Endothelial cell of umbilical vein (primary cell): Measurements from ENCODE around the gene AQP2. TPM values are rescaled to one million over a fixed set of nuclear protein-coding genes. Genes with fewer than 3 reads are reported as not detected.

Experiments
- BruUV-seq: library from RNA; stranded (reverse); fragments of 400-500 nt; replicated peaks from 2 replicates; lab custom pipeline; 2021; lab: Mats Ljungman, UMichigan
- CTCF ChIA-PET: fragments of 300-600, 350-600 bp; sonication (Branson Sonifier 250); formaldehyde crosslinking; loops from one replicate; lab custom pipeline; 2021; ENCODE audit warnings: antibody characterized with exemption, inconsistent platforms; lab: Charles Lee
- POLR2A ChIA-PET: fragments of 300-600, 350-600 bp; sonication (Branson Sonifier 250); formaldehyde crosslinking; loops from one replicate; lab custom pipeline; 2021; ENCODE audit warnings: antibody characterized with exemption, inconsistent platforms; lab: Charles Lee
- DNase-seq: peaks from one replicate; pipeline ENCODE4 v3.0.0-alpha.2; 2011; ENCODE audit warnings: low read depth, low spot score
- FAIRE-seq: peaks from 2 replicates; lab custom pipeline; 2011; peaks lifted over from hg19 to GRCh38; lab: Jason Lieb, UNC
- H2AFZ ChIP-seq: 2 replicates; pipeline ENCODE4 v1.6.0; 2012; ENCODE audit warnings: low read depth, low read length, control low read depth, inconsistent platforms
- H3K27ac ChIP-seq: 2 replicates; pipeline ENCODE4 v1.5.1; 2011; ENCODE audit warnings: low read depth, mild to moderate bottlenecking, control low read depth, low read length, moderate library complexity; ENCODE audit not compliant: insufficient read depth
- H3K27me3 ChIP-seq, 2 experiments: 2 replicates each; pipeline versions ENCODE4 v1.6.0 to v1.6.1; 2011; ENCODE audit warnings: low read length in 2 of 2, mixed read lengths in 1 of 2; ENCODE audit not compliant: control insufficient read depth in 2 of 2, insufficient read depth in 2 of 2
- H3K36me3 ChIP-seq, 2 experiments: 2 replicates in 1 of 2; 3 replicates in 1 of 2; pipeline ENCODE4 v1.5.1; 2011; ENCODE audit warnings: low read length in 2 of 2, mild to moderate bottlenecking in 1 of 2, moderate library complexity in 1 of 2; ENCODE audit not compliant: control insufficient read depth in 2 of 2, insufficient read depth in 2 of 2; ENCODE audit errors: extremely low read depth in 1 of 2
- H3K4me1 ChIP-seq: 3 replicates; pipeline ENCODE4 v1.5.1; 2011; ENCODE audit warnings: mild to moderate bottlenecking, low read length; ENCODE audit not compliant: control insufficient read depth, insufficient read depth; ENCODE audit errors: extremely low read depth
- H3K4me2 ChIP-seq: 2 replicates; pipeline ENCODE4 v1.6.1; 2011; ENCODE audit warnings: low read length, control low read depth, mixed read lengths; ENCODE audit not compliant: insufficient read depth
- H3K4me3 ChIP-seq, 3 experiments: fragments of 200-600 bp in 1 of 3; sonication (generic), shearing (Covaris generic) in 1 of 3; replicated peaks in 1 of 3; 2 replicates each; pipeline ENCODE4 v1.5.1; 2011 to 2016; ENCODE audit warnings: control low read depth in 3 of 3, low read length in 3 of 3, mild to moderate bottlenecking in 2 of 3, inconsistent platforms in 1 of 3, low read depth in 1 of 3, moderate library complexity in 1 of 3; ENCODE audit not compliant: insufficient read depth in 1 of 3
- H3K79me2 ChIP-seq: 2 replicates; pipeline ENCODE4 v1.6.0; 2012; ENCODE audit warnings: low read length, inconsistent platforms; ENCODE audit not compliant: control insufficient read depth, insufficient read depth
- H3K9ac ChIP-seq: replicated peaks from 2 replicates; pipeline ENCODE3; 2011; ENCODE audit warnings: low read length, control low read depth; ENCODE audit not compliant: insufficient read depth; ENCODE audit errors: extremely low read depth
- H3K9me1 ChIP-seq: replicated peaks from 3 replicates; pipeline ENCODE4 v1.6.0; 2011; ENCODE audit warnings: mild to moderate bottlenecking, low read length; ENCODE audit not compliant: control insufficient read depth, insufficient read depth; ENCODE audit errors: extremely low read depth
- H3K9me3 ChIP-seq: replicated peaks from 2 replicates; pipeline ENCODE4 v1.5.1; 2012; ENCODE audit warnings: low read length, inconsistent platforms; ENCODE audit not compliant: control insufficient read depth, insufficient read depth
- H4K20me1 ChIP-seq: replicated peaks from 2 replicates; pipeline ENCODE3; 2011; ENCODE audit warnings: mild to moderate bottlenecking, low read length; ENCODE audit not compliant: control insufficient read depth, insufficient read depth; ENCODE audit errors: extremely low read depth
- CTCF ChIP-seq, 2 donors: IDR thresholded peaks; 1 replicate in 1 of 2; 2 replicates in 1 of 2; pipeline ENCODE4 v1.5.1; 2011; ENCODE audit warnings: low read length in 2 of 2, mild to moderate bottlenecking in 2 of 2, moderate library complexity in 2 of 2, control low read depth in 1 of 2, inconsistent platforms in 1 of 2, low read depth in 1 of 2; ENCODE audit not compliant: insufficient read depth in 1 of 2; ENCODE audit errors: extremely low read depth in 1 of 2
- EZH2 ChIP-seq: IDR thresholded peaks from 2 replicates; pipeline ENCODE4 v1.6.1; 2012; ENCODE audit warnings: borderline replicate concordance, low read depth, mild to moderate bottlenecking, moderate library complexity, low read length, inconsistent platforms; ENCODE audit not compliant: severe bottlenecking
- FOS ChIP-seq: IDR thresholded peaks from 2 replicates; pipeline ENCODE4 v1.6.1; 2011; ENCODE audit warnings: mild to moderate bottlenecking, low read length, moderate library complexity, borderline replicate concordance; ENCODE audit not compliant: insufficient read depth
- GATA2 ChIP-seq: IDR thresholded peaks from 2 replicates; pipeline ENCODE4 v1.7.0; 2011; ENCODE audit warnings: low read depth, mild to moderate bottlenecking, moderate library complexity, mixed read lengths, low read length; ENCODE audit not compliant: insufficient read length, insufficient read depth
- JUN ChIP-seq: IDR thresholded peaks from 2 replicates; pipeline ENCODE4 v1.6.1; 2011; ENCODE audit warnings: borderline replicate concordance, low read depth; ENCODE audit not compliant: insufficient read length, insufficient read depth
- MAX ChIP-seq: IDR thresholded peaks from 2 replicates; pipeline ENCODE4 v1.6.1; 2011; ENCODE audit not compliant: insufficient read depth, insufficient read length
- MYC ChIP-seq: IDR thresholded peaks from one replicate; pipeline ENCODE4 v1.6.1; 2011; ENCODE audit warnings: mild to moderate bottlenecking, low read depth, low read length
- POLR2A ChIP-seq: IDR thresholded peaks from 2 replicates; pipeline ENCODE4 v1.6.1; 2012; ENCODE audit warnings: low read depth, mild to moderate bottlenecking, control low read depth, low read length
- POLR2AphosphoS5 ChIP-seq: IDR thresholded peaks from 2 replicates; pipeline ENCODE4 v1.6.1; 2012; ENCODE audit warnings: low read depth, mild to moderate bottlenecking, control low read depth, low read length, moderate library complexity; ENCODE audit not compliant: insufficient read depth
- dilution Hi-C: fragments of 300-500 bp; cut with MboI; formaldehyde crosslinking; loops from one replicate; pipeline ENCODE4 v1.15.0; 2019; ENCODE audit warnings: low sequenced_read_pairs; ENCODE audit not compliant: extremely low pct_ligation_motif_present
- intact Hi-C: fragments of 100-400 bp; cut with micrococcal nuclease; formaldehyde crosslinking; loops from one replicate; pipeline ENCODE4 v1.10.0; 2022
- polyA plus RNA-seq, 4 experiments: library from polyadenylated mRNA; depleted of rRNA in 3 of 4; stranded (reverse) in 3 of 4; unstranded in 1 of 4; fragments of >200 nt; gene quantifications; 2 replicates each; pipeline versions ENCODE4 v1.2.1 to v1.2.3, GENCODE V29; 2011 to 2012; ENCODE audit warnings: missing spikeins in 1 of 4
- total RNA-seq: library from RNA; stranded (reverse); gene quantifications from 2 replicates; pipeline ENCODE4 v1.2.3, GENCODE V29; 2021

AQP2 gene
- total and polyA plus RNA-seq, 2 donors (not counting 3 experiments of a cell fraction or from before 2014, with no cell fraction given), result not detected

GRCh38 chr12:49942512-49942893 is 8.0 kb upstream of the AQP2 start:
- Histone ChIP-seq H3K36me3 (no peaks in the 10 kb centered on the region), H4K20me1 (no peaks in the 10 kb centered on the region), H2AFZ (no peak overlapping the region), H3K9me3 (no peaks in the 10 kb centered on the region), H3K4me1 (peaks cover 11% of the 10 kb centered on the region), H3K4me3 (no peak overlapping the region), H3K9ac (no peak overlapping the region), H3K9me1 (no peaks in the 10 kb centered on the region), H3K27me3 (no peaks in the 10 kb centered on the region), H3K27ac (no peak overlapping the region), H3K79me2 (no peaks in the 10 kb centered on the region), H3K4me2 (no peak overlapping the region)
- ChIA-PET POLR2A (no interaction called here), CTCF (interaction anchor here (0.9 to 3.5 kb wide), 7 partner anchors 9 to 74 kb away, joined by 3 to 14 read pairs (median 4); no protein-coding TSS in a partner anchor)
- intact Hi-C loops (no loop called here), dilution Hi-C loops (no loop called here)
- no TSS peak for BruUV-seq
- no peak for DNase-seq
- no peak for FAIRE-seq
- TF ChIP-seq GATA2 (no peak), JUN (no peak), EZH2 (no peak), MAX (no peak), POLR2A (no peak), MYC (no peak), POLR2AphosphoS5 (no peak), CTCF (IDR thresholded peaks at IDR 0.05; ENCODE audit: extremely low read depth in 1 of 2, insufficient read depth in 1 of 2, low read depth in 1 of 2, low read length in 2 of 2) (no peak), FOS (no peak)
